Epithelial cell of alveolus of lung (primary cell): ENCODE measurements around the gene SETD7. TPM values are rescaled to one million over a fixed set of nuclear protein-coding genes. Genes with fewer than 3 reads are reported as not detected.

Experiments used
- total RNA-seq: library from RNA; depleted of rRNA; stranded (reverse); fragments of >200 nt; gene quantifications from 2 replicates; pipeline ENCODE4 v1.2.1, GENCODE V29; 2015

Gene SETD7
- 34.5 and 40.0 TPM in 2 replicates for total RNA-seq

GRCh38 chr4:139556071-139556723, at the start of gene SETD7:
Gene SETD7 (minus strand): TSS chr4:139556219. CDS start chr4:139556137, 82 bp downstream.

GRCh38 chr4:139454111-139455045, 101.6 kb downstream of the SETD7 start, which contains the start of gene RAB33B:
Gene RAB33B (plus strand): TSS chr4:139454121. CDS start chr4:139454196, 75 bp downstream.

Other genes starting within 250 kb of the SETD7 start
- gene RAB33B, start 102.1 kb downstream of the SETD7 start, total RNA-seq: 7.0 and 9.8 TPM in 2 replicates
- 19.7 and 26.8 TPM in 2 replicates for gene MGST2, start 109.6 kb upstream of the SETD7 start, total RNA-seq